Bronchial epithelial cell (primary cell): ENCODE results near the gene ULK2. TPM values are rescaled to one million over a fixed set of nuclear protein-coding genes. Genes with fewer than 3 reads are reported as not detected.
A peak's percentile ranks its signal among the peaks of the same experiment; 100 is the strongest.

Experiments
- DNase-seq: peaks from one replicate; pipeline ENCODE4 v3.0.0-alpha.2; 2010; ENCODE audit warnings: low read depth
- FAIRE-seq: peaks from 2 replicates; lab custom pipeline; 2011; peaks lifted over from hg19 to GRCh38; lab: Jason Lieb, UNC
- H3K27me3 ChIP-seq: 2 replicates; pipeline ENCODE4 v1.5.1; 2011; ENCODE audit warnings: low read length; ENCODE audit not compliant: control insufficient read depth, insufficient read depth
- H3K36me3 ChIP-seq: 2 replicates; pipeline ENCODE4 v1.5.1; 2011; ENCODE audit warnings: low read length; ENCODE audit not compliant: control insufficient read depth, insufficient read depth
- H3K4me3 ChIP-seq: 2 replicates; pipeline ENCODE4 v1.5.1; 2011; ENCODE audit warnings: mild to moderate bottlenecking, low read depth, low read length, control low read depth
- CTCF ChIP-seq: IDR thresholded peaks from 2 replicates; pipeline ENCODE4 v1.5.1; 2011; ENCODE audit warnings: mild to moderate bottlenecking, moderate library complexity, low read length, control low read depth, inconsistent platforms; ENCODE audit not compliant: insufficient read depth, severe bottlenecking
- total RNA-seq: library from RNA; depleted of rRNA; stranded (reverse); fragments of >200 nt; gene quantifications from 2 replicates; pipeline ENCODE4 v1.2.1, GENCODE V29; 2014

Gene ULK2
- total RNA-seq, 1 donor from 2014 or later, result 14.7 TPM

DNA sequence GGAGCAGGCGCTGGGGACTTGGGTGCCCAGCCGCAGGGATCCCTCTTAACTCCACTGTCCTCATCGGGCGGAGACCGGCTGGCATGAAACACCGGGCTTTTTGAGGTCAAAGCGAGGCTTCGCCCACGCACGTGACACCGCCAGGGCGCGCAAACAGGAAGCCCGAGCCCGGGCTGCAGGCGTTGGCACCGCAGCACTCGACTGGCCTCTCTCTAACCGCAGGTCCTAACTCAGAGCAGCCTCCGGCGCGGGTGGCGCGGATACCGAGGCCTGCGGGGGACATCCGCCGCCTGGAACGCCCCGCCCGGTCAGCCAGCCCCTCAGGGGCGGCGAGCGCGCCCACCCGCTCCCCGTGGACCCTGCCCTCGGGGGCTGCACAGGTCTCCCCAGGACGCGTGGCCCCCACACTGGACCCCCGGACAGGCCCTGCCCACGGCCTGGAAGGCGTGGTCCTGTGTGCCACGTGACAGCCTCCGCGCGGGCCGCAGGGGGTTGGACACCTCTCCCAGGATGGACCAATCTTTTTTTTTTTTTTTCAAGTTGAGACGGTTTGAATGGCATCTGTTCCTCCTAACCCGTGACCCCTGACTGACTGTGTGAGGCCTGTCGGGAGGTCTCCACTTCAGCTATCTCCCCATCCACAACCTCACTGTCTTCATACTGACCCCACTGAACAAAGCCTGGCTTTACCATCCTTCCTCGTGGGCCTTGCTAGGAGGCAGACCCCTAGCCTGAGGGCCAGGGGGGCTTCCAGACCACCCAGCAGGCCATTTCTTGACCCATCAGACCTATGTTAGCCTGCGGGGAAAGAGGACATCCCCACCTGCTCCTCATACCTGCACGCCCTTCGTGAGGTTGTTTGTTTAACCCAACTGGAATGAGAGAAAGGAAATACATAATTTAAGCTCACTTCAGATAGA lies 143.0 kb downstream of the ULK2 start:
- Histone ChIP-seq H3K36me3 (no peaks in the 10 kb centered on the region), H3K4me3 (no peak overlapping the region), H3K27me3 (no peaks in the 10 kb centered on the region)
- no peak for TF ChIP-seq CTCF
- DNase-seq, result peak; percentile 63
- FAIRE-seq, result no peak

GRCh38 chr17:19723964-19724363 lies 143.8 kb downstream of the ULK2 start:
- no peak for TF ChIP-seq CTCF
- H3K27me3 ChIP-seq, result no peaks in the 10 kb centered on the region
- peak; percentile 98 for FAIRE-seq
- H3K36me3 ChIP-seq, result no peaks in the 10 kb centered on the region
- DNase-seq, result peak; percentile 92
- H3K4me3 ChIP-seq, result no peak overlapping the region

Other genes with a start within 250 kb of the ULK2 start
- gene ALDH3A2, start 219.2 kb downstream of the ULK2 start, total RNA-seq, result 142 and 174 TPM in 2 replicates
- 0.77 and 0.79 TPM in 2 replicates for gene SLC47A2, start 151.4 kb downstream of the ULK2 start, total RNA-seq
- gene ALDH3A1, start 119.6 kb downstream of the ULK2 start, total RNA-seq, result 24.2 and 53.3 TPM in 2 replicates
- 17.9 and 19.1 TPM in 2 replicates for gene AKAP10, start 109.9 kb upstream of the ULK2 start, total RNA-seq
- 47.5 and 57.1 TPM in 2 replicates for gene SPECC1, start 141.4 kb upstream of the ULK2 start, total RNA-seq